Spleen (tissue), 11 donors: ENCODE results near the gene NTSR1. TPM values are rescaled to one million over a fixed set of nuclear protein-coding genes. Genes with fewer than 3 reads are reported as not detected.

Experiments used
- DNase-seq: peaks from one replicate; pipeline ENCODE4 v3.0.0-alpha.2; 2020
- H3K27ac ChIP-seq, 8 donors: fragments of 200-600 bp; sonication (generic) in 7 of 8; 1 replicate in 4 of 8; 2 replicates in 4 of 8; pipeline versions ENCODE4 v1.5.0 to v1.8.0; 2016 to 2021; ENCODE audit warnings: inconsistent platforms in 4 of 8, mild to moderate bottlenecking in 4 of 8, moderate library complexity in 1 of 8
- H3K27me3 ChIP-seq, 7 donors: fragments of 200-600 bp; sonication (generic) in 6 of 7; replicated peaks in 1 of 7; 1 replicate in 4 of 7; 2 replicates in 3 of 7; pipeline versions ENCODE4 v1.5.0 to v1.8.0; 2016 to 2021; ENCODE audit warnings: inconsistent platforms in 3 of 7, mild to moderate bottlenecking in 1 of 7
- H3K36me3 ChIP-seq, 6 donors: fragments of 200-600 bp; sonication (generic) in 5 of 6; 1 replicate in 4 of 6; 2 replicates in 2 of 6; pipeline versions ENCODE4 v1.5.0 to v1.8.0; 2016 to 2021; ENCODE audit warnings: inconsistent platforms in 2 of 6
- H3K4me1 ChIP-seq, 6 donors: fragments of 200-600 bp; sonication (generic) in 5 of 6; 1 replicate in 3 of 6; 2 replicates in 3 of 6; pipeline versions ENCODE4 v1.5.0 to v1.8.0; 2016 to 2021; ENCODE audit warnings: inconsistent platforms in 3 of 6
- H3K4me3 ChIP-seq, 8 donors: fragments of 200-600 bp; sonication (generic) in 7 of 8; 1 replicate in 4 of 8; 2 replicates in 4 of 8; pipeline versions ENCODE4 v1.5.0 to v1.8.0; 2016 to 2021; ENCODE audit warnings: inconsistent platforms in 4 of 8, mild to moderate bottlenecking in 4 of 8, moderate library complexity in 2 of 8
- H3K9me3 ChIP-seq, 8 donors: fragments of 200-600 bp; sonication (generic) in 7 of 8; 1 replicate in 4 of 8; 2 replicates in 4 of 8; pipeline versions ENCODE4 v1.5.0 to v1.8.0; 2016 to 2021; ENCODE audit warnings: inconsistent platforms in 4 of 8
- CTCF ChIP-seq, 11 experiments: fragments of 200-600 bp in 7 of 11; fragments of 450-650 bp in 4 of 11; sonication (generic) in 4 of 11; IDR thresholded peaks in 8 of 11; conservative IDR thresholded peaks in 3 of 11; 1 replicate in 7 of 11; 2 replicates in 4 of 11; pipeline versions ENCODE4 v1.4.0 to v1.8.0; 2016 to 2021; ENCODE audit warnings: antibody characterized with exemption in 11 of 11, inconsistent platforms in 4 of 11, mild to moderate bottlenecking in 1 of 11
- POLR2A ChIP-seq, 3 donors: fragments of 450-650 bp; IDR thresholded peaks; one replicate each; pipeline ENCODE4 v1.5.1; 2017; ENCODE audit warnings: antibody characterized with exemption in 3 of 3, mild to moderate bottlenecking in 1 of 3
- POLR2AphosphoS5 ChIP-seq, 3 donors: sonication (generic); formaldehyde crosslinking; IDR thresholded peaks; one replicate each; pipeline ENCODE4 v1.5.1; 2017; ENCODE audit warnings: antibody characterized with exemption in 3 of 3
- WGBS, 5 donors: extraction: QIAGEN DNeasy Blood & Tissue Kit in 3 of 5; methylation state at CpG; one replicate each; pipeline versions ENCODE4 v1.1.5 to v1.1.7; 2013 to 2018; 5-methylcytosine and 5-hydroxymethylcytosine counted together
- intact Hi-C: fragments of 100-400 bp; cut with DNase I; formaldehyde crosslinking; loops from one replicate; pipeline ENCODE4 v1.15.0; 2023; ENCODE audit warnings: low total_unique reads
- polyA plus RNA-seq, 3 donors: library from polyadenylated mRNA; stranded (reverse); fragments of 200-250 nt; gene quantifications; one replicate each; pipeline ENCODE4 v1.2.1, GENCODE V29; 2013
- total RNA-seq, 7 donors: library from RNA; depleted of rRNA in 3 of 7; stranded (reverse); fragments of >200 nt in 3 of 7; fragmentation: NEBNext Ultra II Directional in 4 of 7; extraction: Animal tissue kit (Norgen Biotek cat#: 25700) in 4 of 7; gene quantifications; one replicate each; pipeline versions ENCODE4 v1.1.0 to v1.2.1, GENCODE V29; 2016 to 2021
- donor health status: healthy with polysubstance abuse.
- donor health status: DM: no; HTN: no; CAD: no; lungs with moderate emphysema.
- donor health status: DM: no; HTN: no; CAD: no.
- donor health status: Bipolar disorder and iron deficiency.
- donor health status: healthy.
- donor health status: DM: no; HTN: no; CAD: no.
- donor health status: DM: yes; HTN: yes; CAD: no.

NTSR1 gene
- total and polyA plus RNA-seq, 10 donors: 0.14 to 5.7 (median 0.71) TPM

GRCh38 chr20:62788607-62789006, 80.0 kb downstream of the NTSR1 start:
- intact Hi-C loops: no loop called here
- no peak overlapping the region for H3K27ac ChIP-seq
- no peak overlapping the region for H3K4me3 ChIP-seq
- no peaks in the 10 kb centered on the region for H3K36me3 ChIP-seq
- no peaks in the 10 kb centered on the region for H3K27me3 ChIP-seq
- DNase-seq: no peak
- TF ChIP-seq POLR2AphosphoS5 (IDR thresholded peaks at IDR 0.05) (no peak), POLR2A (IDR thresholded peaks at IDR 0.05) (no peak), CTCF (IDR thresholded peaks at IDR 0.05 in 8 of 11, conservative IDR thresholded peaks at IDR 0.05 in 3 of 11) (no peak)
- H3K9me3 ChIP-seq: no peaks in the 10 kb centered on the region
- 64 to 79% (median 76%) methylated on average over 10 to 15 of the region's 15 CpGs for WGBS, 5 donors
- peaks cover 0 to 26% (median 15%) of the 10 kb centered on the region in 6 donors for H3K4me1 ChIP-seq

- TF ChIP-seq POLR2AphosphoS5 (IDR thresholded peaks at IDR 0.05) (no peak), CTCF (IDR thresholded peaks at IDR 0.05 in 8 of 11, conservative IDR thresholded peaks at IDR 0.05 in 3 of 11) (no peak), POLR2A (IDR thresholded peaks at IDR 0.05) (no peak)
- Histone ChIP-seq H3K4me1 (peaks cover 0 to 37% (median 24%) of the 10 kb centered on the region in 6 donors), H3K4me3 (no peak overlapping the region), H3K27ac (no peak overlapping the region), H3K36me3 (no peaks in the 10 kb centered on the region), H3K27me3 (no peaks in the 10 kb centered on the region), H3K9me3 (no peaks in the 10 kb centered on the region)
- DNase-seq: no peak
- 79 to 96% (median 90%) methylated on average over 8 to 12 of the region's 12 CpGs for WGBS, 5 donors
- intact Hi-C loops: loop anchor here (5.0 kb wide), 2 partner anchors 123 to 288 kb away; no protein-coding TSS in a partner anchor
Observed at GRCh38 chr20:62790075-62790474, 81.4 kb downstream of the NTSR1 start.

DNA sequence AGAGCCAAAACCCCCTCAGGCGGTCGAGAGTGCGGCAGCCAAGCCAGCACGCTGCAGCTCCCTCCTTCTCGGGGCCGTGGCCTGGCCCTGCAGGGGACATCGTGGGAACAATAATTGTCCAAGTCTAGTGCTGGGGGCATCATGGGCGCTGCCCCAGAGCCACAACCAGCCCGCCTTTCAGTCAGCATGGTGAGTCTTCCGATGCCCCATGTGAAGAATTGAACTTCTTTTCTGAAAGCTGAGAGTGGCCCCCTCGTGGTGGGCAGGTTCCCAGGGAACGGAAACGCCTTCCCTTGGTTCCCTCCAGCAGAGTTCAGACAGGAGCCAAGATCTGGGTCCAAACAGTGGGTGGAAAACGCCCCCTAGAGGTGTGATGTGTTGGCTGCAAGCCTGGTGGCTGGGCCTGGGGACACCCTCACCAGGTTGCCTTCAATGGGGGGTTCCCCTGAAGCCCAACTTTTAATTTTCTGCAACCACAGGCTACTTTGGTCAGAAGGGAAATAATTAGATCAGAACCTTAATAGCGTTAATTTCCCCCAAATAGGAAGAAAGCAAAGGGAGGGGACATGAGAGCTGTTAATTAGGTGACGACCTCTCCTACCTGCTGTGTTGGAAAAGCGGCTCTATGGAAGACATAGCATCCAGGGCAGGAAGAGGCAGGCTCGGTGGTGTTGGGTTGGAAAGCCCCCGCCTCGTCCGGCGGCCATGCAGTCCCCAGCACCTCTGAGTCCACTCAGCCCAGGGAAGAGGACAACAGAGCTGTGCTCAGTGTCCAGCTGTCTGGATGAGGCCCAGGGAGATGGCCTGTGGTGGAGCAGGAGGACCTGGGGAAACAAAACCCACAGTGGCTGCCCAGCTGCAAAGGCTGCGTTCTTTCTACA, 82.9 kb downstream of the NTSR1 start:
- no peaks in the 10 kb centered on the region for H3K9me3 ChIP-seq
- DNase-seq: peak; percentile 90
- H3K4me1 ChIP-seq: peaks cover 0 to 48% (median 30%) of the 10 kb centered on the region in 6 donors
- TF ChIP-seq POLR2A (IDR thresholded peaks at IDR 0.05) (no peak), POLR2AphosphoS5 (IDR thresholded peaks at IDR 0.05) (peak in 2 of 3 donors; percentile 35 to 40), CTCF (IDR thresholded peaks at IDR 0.05 in 8 of 11, conservative IDR thresholded peaks at IDR 0.05 in 3 of 11) (peak; percentile 79 to 96 (median 90))
- WGBS, 5 donors: 35 to 42% (median 38%) methylated on average over 19 to 23 of the region's 23 CpGs
- no peaks in the 10 kb centered on the region for H3K36me3 ChIP-seq
- H3K27me3 ChIP-seq: no peaks in the 10 kb centered on the region
- no peak overlapping the region for H3K4me3 ChIP-seq
- peak overlapping the region in 2 of 8 donors; percentile 10 to 98 for H3K27ac ChIP-seq
- intact Hi-C loops: loop anchor here (5.0 kb wide), 2 partner anchors 124 to 289 kb away; no protein-coding TSS in a partner anchor
